Left ventricle myocardium inferior (tissue), 1 donor: ENCODE data around the gene ECE1. TPM values are rescaled to one million over a fixed set of nuclear protein-coding genes. Genes with fewer than 3 reads are reported as not detected.
"Not testable (repeated sequence)": the region's sequence is repeated elsewhere in the genome, so short reads cannot be mapped to it uniquely, and the experiment has no call there.

Experiments
- DNase-seq: peaks from one replicate; pipeline ENCODE4 v3.0.0-alpha.2; 2020
- H3K27ac ChIP-seq: fragments of 200-600 bp; replicated peaks from 2 replicates; pipeline ENCODE4 v1.8.0; 2021
- H3K27me3 ChIP-seq: fragments of 200-600 bp; 2 replicates; pipeline ENCODE4 v1.8.0; 2021; ENCODE audit warnings: low read depth
- H3K36me3 ChIP-seq: fragments of 200-600 bp; 2 replicates; pipeline ENCODE4 v1.8.0; 2021
- H3K4me1 ChIP-seq: fragments of 200-600 bp; 2 replicates; pipeline ENCODE4 v1.8.0; 2021
- H3K4me3 ChIP-seq: fragments of 200-600 bp; 2 replicates; pipeline ENCODE4 v1.8.0; 2021; ENCODE audit warnings: mild to moderate bottlenecking, moderate library complexity
- H3K9me3 ChIP-seq: fragments of 200-600 bp; replicated peaks from 2 replicates; pipeline ENCODE4 v1.8.0; 2021
- intact Hi-C: fragments of 100-400 bp; cut with micrococcal nuclease; formaldehyde crosslinking; loops from one replicate; pipeline ENCODE4 v1.11.0; 2022
- total RNA-seq: library from RNA; stranded (reverse); fragmentation: NEBNext Ultra II Directional; extraction: Animal tissue kit (Norgen Biotek cat#: 25700); gene quantifications from one replicate; pipeline ENCODE4 v1.2.1, GENCODE V29; 2021
- TF ChIP-seq, protein P1 (sequence below): fragments of 200-600 bp; IDR thresholded peaks from 2 replicates; pipeline ENCODE4 v1.8.0; 2021; ENCODE audit warnings: antibody characterized with exemption, mild to moderate bottlenecking, borderline replicate concordance
- donor health status: DM: no; HTN: yes; CAD: no; lungs with severe emphysema.

Gene ECE1
- total RNA-seq, 1 donor from 2014 or later = 54.7 TPM

DNA sequence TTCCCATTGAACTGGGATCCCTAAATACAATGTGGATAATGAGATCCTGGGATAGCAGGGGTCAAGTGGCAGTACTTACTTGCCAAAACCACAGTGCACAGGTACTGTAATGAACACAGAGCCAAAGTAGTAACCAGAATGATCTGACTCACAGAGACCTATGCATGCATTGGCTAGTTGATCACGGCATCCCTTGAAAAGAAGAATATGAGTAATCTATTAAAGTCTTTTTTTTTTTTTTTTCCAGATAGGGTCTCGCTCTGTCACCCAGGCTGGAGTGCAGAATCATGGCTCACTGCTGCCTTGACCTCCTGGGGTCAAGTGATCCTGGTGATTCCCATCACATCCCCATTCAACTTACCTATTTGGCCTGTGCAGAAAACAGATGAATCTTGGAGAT lies 84.1 kb downstream of the ECE1 start:
- H3K4me3 ChIP-seq = no peak overlapping the region
- H3K27me3 ChIP-seq = no peaks in the 10 kb centered on the region
- H3K27ac ChIP-seq = no peak overlapping the region
- no peak for DNase-seq
- no peaks in the 10 kb centered on the region for H3K4me1 ChIP-seq
- no peaks in the 10 kb centered on the region for H3K9me3 ChIP-seq
- TF ChIP-seq, protein P1, sequence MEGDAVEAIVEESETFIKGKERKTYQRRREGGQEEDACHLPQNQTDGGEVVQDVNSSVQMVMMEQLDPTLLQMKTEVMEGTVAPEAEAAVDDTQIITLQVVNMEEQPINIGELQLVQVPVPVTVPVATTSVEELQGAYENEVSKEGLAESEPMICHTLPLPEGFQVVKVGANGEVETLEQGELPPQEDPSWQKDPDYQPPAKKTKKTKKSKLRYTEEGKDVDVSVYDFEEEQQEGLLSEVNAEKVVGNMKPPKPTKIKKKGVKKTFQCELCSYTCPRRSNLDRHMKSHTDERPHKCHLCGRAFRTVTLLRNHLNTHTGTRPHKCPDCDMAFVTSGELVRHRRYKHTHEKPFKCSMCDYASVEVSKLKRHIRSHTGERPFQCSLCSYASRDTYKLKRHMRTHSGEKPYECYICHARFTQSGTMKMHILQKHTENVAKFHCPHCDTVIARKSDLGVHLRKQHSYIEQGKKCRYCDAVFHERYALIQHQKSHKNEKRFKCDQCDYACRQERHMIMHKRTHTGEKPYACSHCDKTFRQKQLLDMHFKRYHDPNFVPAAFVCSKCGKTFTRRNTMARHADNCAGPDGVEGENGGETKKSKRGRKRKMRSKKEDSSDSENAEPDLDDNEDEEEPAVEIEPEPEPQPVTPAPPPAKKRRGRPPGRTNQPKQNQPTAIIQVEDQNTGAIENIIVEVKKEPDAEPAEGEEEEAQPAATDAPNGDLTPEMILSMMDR = no peak
- H3K36me3 ChIP-seq = no peaks in the 10 kb centered on the region
- intact Hi-C loops = no loop called here

DNA sequence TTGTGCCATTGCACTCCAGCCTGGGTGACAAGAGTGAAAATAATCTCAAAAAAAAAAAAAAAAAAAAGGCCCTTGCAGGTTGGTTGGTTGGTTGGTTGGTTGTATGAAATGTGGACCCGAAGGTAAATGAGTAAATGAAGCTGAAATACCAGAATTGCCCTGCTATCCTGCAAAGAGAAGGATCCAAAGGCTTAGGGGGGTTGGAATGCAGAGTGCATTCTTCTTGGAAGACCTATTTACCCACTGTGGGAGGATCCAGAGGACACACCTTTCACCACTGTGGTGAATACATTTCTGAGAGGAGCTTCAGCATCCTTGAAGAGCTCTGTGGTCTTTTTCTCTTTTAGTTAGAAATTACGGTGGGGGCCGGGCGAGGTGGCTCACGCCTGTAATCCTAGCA lies 84.8 kb downstream of the ECE1 start:
- no peak overlapping the region for H3K27ac ChIP-seq
- H3K9me3 ChIP-seq = no peaks in the 10 kb centered on the region
- H3K4me1 ChIP-seq = no peaks in the 10 kb centered on the region
- intact Hi-C loops = no loop called here
- TF ChIP-seq, protein P1 = no peak
- H3K36me3 ChIP-seq = no peaks in the 10 kb centered on the region
- no peaks in the 10 kb centered on the region for H3K27me3 ChIP-seq
- DNase-seq = no peak
- H3K4me3 ChIP-seq = no peak overlapping the region

DNA sequence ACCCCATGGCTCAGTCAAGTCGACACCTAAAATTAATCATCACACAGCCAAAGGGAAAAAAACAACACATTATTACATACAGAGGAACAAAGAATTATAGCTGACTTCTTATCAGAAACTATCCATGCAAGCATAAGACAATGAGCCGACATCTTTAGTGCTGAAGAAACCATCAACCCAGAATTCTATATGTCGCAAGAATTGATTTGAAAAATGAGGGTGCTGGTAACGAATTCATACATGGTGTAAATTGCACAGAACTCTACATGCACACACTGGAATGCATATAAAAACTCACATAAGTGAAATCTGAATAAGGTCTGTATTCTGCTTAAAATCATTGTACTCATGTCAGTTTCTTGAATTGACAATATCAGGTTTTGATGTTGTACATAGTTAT lies 88.6 kb downstream of the ECE1 start:
- no peak for DNase-seq
- H3K4me1 ChIP-seq = no peaks in the 10 kb centered on the region
- intact Hi-C loops = no loop called here
- H3K36me3 ChIP-seq = no peaks in the 10 kb centered on the region
- H3K27ac ChIP-seq = no peak overlapping the region
- no peak overlapping the region for H3K4me3 ChIP-seq
- H3K9me3 ChIP-seq = no peaks in the 10 kb centered on the region
- TF ChIP-seq, protein P1 = no peak
- H3K27me3 ChIP-seq = peaks cover 5% of the 10 kb centered on the region

DNA sequence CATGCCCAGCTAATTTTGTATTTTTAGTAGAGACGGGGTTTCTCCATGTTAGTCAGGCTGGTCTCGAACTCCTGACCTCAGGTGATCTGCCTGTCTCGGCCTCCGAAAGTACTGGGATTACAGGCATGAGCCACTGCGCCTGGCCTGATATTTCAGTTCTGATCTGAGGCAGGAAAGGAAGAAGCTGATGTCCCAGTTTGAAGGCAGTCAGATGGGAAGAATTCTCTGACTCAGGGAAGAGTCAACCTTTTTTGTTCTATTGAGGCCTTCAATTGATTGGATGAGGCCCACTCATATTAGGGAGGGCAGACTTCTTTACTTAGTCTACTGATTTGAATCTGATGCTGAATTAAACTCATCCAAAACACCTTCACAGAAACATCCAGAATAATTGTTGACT lies 89.0 kb downstream of the ECE1 start:
- H3K4me3 ChIP-seq, intact Hi-C loops, DNase-seq, H3K4me1 ChIP-seq, H3K27me3 ChIP-seq, H3K27ac ChIP-seq, H3K9me3 ChIP-seq, H3K36me3 ChIP-seq: not testable (repeated sequence)

DNA sequence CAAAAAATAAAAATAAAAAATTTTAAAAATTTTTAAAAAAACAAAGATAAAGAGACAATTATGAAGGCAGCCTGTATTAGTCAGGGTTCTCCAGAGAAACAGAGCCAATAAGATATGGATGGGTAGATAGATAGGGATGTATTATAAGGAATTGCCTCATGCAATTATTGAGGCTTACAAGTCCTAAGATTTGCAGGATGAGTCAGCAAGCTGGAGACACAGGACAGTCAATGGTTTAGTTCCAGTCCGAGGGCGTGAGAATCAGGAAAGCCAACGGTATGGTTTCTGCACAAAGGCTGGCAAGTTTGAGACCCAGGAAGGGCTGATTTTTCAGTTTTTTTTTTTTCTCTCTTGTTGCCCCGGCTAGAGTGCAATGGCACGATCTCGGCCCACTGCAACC lies 89.5 kb downstream of the ECE1 start:
- no peaks in the 10 kb centered on the region for H3K4me1 ChIP-seq
- peaks cover 5% of the 10 kb centered on the region for H3K27me3 ChIP-seq
- H3K9me3 ChIP-seq = no peaks in the 10 kb centered on the region
- H3K36me3 ChIP-seq = no peaks in the 10 kb centered on the region
- H3K4me3 ChIP-seq = no peak overlapping the region
- no peak for DNase-seq
- intact Hi-C loops = no loop called here
- H3K27ac ChIP-seq = no peak overlapping the region
- TF ChIP-seq, protein P1 = no peak

DNA sequence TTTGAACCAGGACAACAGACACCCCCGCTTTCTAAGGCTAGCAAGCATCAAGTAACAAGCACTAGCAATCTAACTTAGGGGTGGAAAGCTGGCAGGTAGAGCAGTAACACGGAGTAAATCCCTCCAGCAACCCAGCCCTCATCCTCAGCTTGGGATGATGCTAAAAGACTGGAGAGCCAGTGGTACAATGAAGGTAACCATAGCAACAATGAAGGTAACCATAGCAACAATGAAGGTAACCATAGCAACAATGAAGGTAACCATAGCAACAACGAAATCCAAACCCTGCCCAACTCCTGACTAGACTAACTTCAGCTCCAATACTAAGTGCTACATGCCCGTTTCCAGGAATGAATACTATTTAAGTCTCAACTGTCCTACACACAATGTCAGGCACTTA lies 91.3 kb downstream of the ECE1 start:
- Histone ChIP-seq H3K9me3 (no peaks in the 10 kb centered on the region), H3K36me3 (no peaks in the 10 kb centered on the region), H3K4me1 (peaks cover 7% of the 10 kb centered on the region), H3K27me3 (peaks cover 5% of the 10 kb centered on the region), H3K4me3 (no peak overlapping the region), H3K27ac (no peak overlapping the region)
- no peak for DNase-seq
- intact Hi-C loops = loop anchor here (10.0 kb wide), 2 partner anchors 214 to 504 kb away; no protein-coding TSS in a partner anchor
- TF ChIP-seq, protein P1 = no peak
